Esophagus muscularis mucosa (tissue), 4 donors: ENCODE data around the gene SLC22A6. TPM values are rescaled to one million over a fixed set of nuclear protein-coding genes. Genes with fewer than 3 reads are reported as not detected.

Experiments
- DNase-seq: peaks from one replicate; pipeline ENCODE4 v3.0.0-alpha.2; 2017; ENCODE audit errors: extremely low spot score
- H3K27ac ChIP-seq, 4 donors: fragments of 200-600 bp; sonication (generic); replicated peaks in 1 of 4; 1 replicate in 3 of 4; 2 replicates in 1 of 4; pipeline ENCODE4 v1.5.1; 2016 to 2019; ENCODE audit warnings: mild to moderate bottlenecking in 1 of 4
- H3K27me3 ChIP-seq, 4 donors: fragments of 200-600 bp; sonication (generic); one replicate each; pipeline versions ENCODE4 v1.5.1 to v1.6.0; 2016 to 2019
- H3K36me3 ChIP-seq, 4 donors: fragments of 200-600 bp; sonication (generic); one replicate each; pipeline ENCODE4 v1.5.1; 2016 to 2019
- H3K4me1 ChIP-seq, 4 donors: fragments of 200-600 bp; sonication (generic); one replicate each; pipeline ENCODE4 v1.5.1; 2016 to 2019
- H3K4me3 ChIP-seq, 4 donors: fragments of 200-600 bp; sonication (generic); 1 replicate in 2 of 4; 2 replicates in 2 of 4; pipeline ENCODE4 v1.5.1; 2016 to 2019; ENCODE audit warnings: mild to moderate bottlenecking in 4 of 4, moderate library complexity in 1 of 4
- H3K9me3 ChIP-seq, 4 donors: fragments of 200-600 bp; sonication (generic); 1 replicate in 3 of 4; 2 replicates in 1 of 4; pipeline ENCODE4 v1.5.1; 2016 to 2019
- EP300 ChIP-seq: sonication (generic); formaldehyde crosslinking; IDR thresholded peaks from one replicate; pipeline ENCODE4 v1.6.1; 2017; ENCODE audit warnings: antibody characterized with exemption
- POLR2A ChIP-seq: fragments of 450-650 bp; IDR thresholded peaks from one replicate; pipeline ENCODE4 v1.6.1; 2017; ENCODE audit warnings: antibody characterized with exemption, moderate library complexity, mild to moderate bottlenecking, low read depth
- POLR2AphosphoS5 ChIP-seq, 2 donors: sonication (generic); formaldehyde crosslinking; IDR thresholded peaks; one replicate each; pipeline ENCODE4 v1.6.1; 2017; ENCODE audit warnings: antibody characterized with exemption in 2 of 2
- WGBS: methylation state at CpG from one replicate; pipeline ENCODE4 v1.1.5; 2018; 5-methylcytosine and 5-hydroxymethylcytosine counted together
- intact Hi-C: fragments of 100-400 bp; cut with DNase I; formaldehyde crosslinking; loops from one replicate; pipeline ENCODE4 v1.15.1; 2023
- total RNA-seq, 4 donors: library from RNA; depleted of rRNA; stranded (reverse); fragments of >200 nt; gene quantifications; one replicate each; pipeline versions ENCODE4 v1.1.0 to v1.2.1, GENCODE V29; 2016
- TF ChIP-seq, protein P1 (sequence below), 3 experiments: fragments of 200-600 bp in 2 of 3; fragments of 450-650 bp in 1 of 3; sonication (generic) in 2 of 3; IDR thresholded peaks; one replicate each; pipeline ENCODE4 v1.5.1; 2017 to 2019; ENCODE audit warnings: antibody characterized with exemption in 3 of 3, mild to moderate bottlenecking in 2 of 3, moderate library complexity in 1 of 3

SLC22A6 gene
- total RNA-seq, 4 donors from 2014 or later = not detected

DNA sequence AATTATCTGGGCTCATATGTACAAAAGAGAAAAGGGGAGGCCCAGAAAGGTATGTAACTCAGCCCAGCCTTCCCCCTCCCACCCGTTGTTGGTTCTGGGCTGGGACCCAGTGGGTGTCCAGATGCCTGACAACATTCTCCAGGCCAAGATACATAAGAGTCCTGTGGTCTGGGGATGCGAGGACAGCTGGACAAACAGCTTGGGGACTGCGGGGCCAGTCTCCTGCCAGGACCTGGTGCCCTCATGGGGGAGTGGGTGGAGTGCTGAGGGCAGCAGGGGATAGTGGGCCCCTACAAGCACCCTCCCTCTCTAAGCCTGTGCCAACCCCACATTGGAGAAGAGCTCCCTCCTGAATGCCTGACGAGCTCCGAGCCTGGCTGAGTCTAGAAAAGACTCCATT is 3.5 kb upstream of the SLC22A6 start:
- 40% methylated on average over 1 of the region's 5 CpGs for WGBS

DNA sequence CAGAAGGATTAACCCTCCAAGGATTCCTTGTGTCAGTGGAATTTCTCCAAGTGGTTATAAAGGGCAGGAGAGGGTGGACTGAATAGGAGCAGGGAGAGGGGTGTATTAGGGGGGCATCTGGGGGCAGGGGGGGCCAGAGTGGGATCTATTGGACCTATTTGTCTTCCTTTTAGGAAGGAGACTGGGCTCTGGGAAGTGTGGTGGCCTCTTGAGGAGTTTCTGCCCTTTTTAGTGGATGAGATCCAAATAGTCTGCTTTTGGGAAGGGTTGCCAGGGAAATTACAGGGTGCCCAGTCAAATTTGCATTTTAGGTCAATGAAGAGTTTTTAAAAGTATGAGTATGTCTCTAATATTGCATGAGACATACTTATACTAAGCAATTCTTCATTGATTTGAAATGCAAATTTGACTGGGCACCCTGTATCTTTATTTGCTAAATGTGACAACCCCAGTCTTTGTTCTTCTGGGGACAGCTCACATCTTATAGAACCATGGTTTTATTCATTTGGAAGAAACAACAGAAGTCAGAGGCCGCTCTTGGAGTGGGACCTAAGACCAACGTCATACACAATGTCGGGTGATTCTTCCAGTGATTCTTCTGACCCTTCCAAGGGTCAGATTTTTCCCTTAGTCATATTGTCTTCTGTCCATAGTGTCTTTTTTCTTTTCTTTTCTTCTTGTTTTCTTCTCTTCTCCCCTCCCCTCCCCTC is 429 bp upstream of the SLC22A6 start:
- DNase-seq = no peak
- peaks cover 0 to 7% (median 0%) of the 10 kb centered on the region in 4 donors for H3K27me3 ChIP-seq
- no peaks in the 10 kb centered on the region for H3K9me3 ChIP-seq
- TF ChIP-seq EP300 (no peak), POLR2A (no peak), POLR2AphosphoS5 (IDR thresholded peaks at IDR 0.05) (no peak)
- TF ChIP-seq, protein P1, sequence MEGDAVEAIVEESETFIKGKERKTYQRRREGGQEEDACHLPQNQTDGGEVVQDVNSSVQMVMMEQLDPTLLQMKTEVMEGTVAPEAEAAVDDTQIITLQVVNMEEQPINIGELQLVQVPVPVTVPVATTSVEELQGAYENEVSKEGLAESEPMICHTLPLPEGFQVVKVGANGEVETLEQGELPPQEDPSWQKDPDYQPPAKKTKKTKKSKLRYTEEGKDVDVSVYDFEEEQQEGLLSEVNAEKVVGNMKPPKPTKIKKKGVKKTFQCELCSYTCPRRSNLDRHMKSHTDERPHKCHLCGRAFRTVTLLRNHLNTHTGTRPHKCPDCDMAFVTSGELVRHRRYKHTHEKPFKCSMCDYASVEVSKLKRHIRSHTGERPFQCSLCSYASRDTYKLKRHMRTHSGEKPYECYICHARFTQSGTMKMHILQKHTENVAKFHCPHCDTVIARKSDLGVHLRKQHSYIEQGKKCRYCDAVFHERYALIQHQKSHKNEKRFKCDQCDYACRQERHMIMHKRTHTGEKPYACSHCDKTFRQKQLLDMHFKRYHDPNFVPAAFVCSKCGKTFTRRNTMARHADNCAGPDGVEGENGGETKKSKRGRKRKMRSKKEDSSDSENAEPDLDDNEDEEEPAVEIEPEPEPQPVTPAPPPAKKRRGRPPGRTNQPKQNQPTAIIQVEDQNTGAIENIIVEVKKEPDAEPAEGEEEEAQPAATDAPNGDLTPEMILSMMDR (IDR thresholded peaks at IDR 0.05) = no peak
- WGBS = 77% methylated on average over 3 of the region's 3 CpGs
- intact Hi-C loops = no loop called here
- H3K27ac ChIP-seq = no peak overlapping the region
- no peaks in the 10 kb centered on the region for H3K4me1 ChIP-seq
- H3K36me3 ChIP-seq = no peaks in the 10 kb centered on the region
- no peak overlapping the region for H3K4me3 ChIP-seq

More for the DNA sequence above, 3.5 kb upstream of the SLC22A6 start:
- TF ChIP-seq EP300 (no peak), POLR2AphosphoS5 (IDR thresholded peaks at IDR 0.05) (no peak), POLR2A (no peak)
- TF ChIP-seq, protein P1 (IDR thresholded peaks at IDR 0.05) = no peak
- H3K4me1 ChIP-seq = no peaks in the 10 kb centered on the region
- no peak overlapping the region for H3K4me3 ChIP-seq
- H3K9me3 ChIP-seq = no peaks in the 10 kb centered on the region
- no peak overlapping the region for H3K27ac ChIP-seq
- H3K36me3 ChIP-seq = no peaks in the 10 kb centered on the region
- no peak for DNase-seq
- no peaks in the 10 kb centered on the region for H3K27me3 ChIP-seq
- intact Hi-C loops = no loop called here

DNA sequence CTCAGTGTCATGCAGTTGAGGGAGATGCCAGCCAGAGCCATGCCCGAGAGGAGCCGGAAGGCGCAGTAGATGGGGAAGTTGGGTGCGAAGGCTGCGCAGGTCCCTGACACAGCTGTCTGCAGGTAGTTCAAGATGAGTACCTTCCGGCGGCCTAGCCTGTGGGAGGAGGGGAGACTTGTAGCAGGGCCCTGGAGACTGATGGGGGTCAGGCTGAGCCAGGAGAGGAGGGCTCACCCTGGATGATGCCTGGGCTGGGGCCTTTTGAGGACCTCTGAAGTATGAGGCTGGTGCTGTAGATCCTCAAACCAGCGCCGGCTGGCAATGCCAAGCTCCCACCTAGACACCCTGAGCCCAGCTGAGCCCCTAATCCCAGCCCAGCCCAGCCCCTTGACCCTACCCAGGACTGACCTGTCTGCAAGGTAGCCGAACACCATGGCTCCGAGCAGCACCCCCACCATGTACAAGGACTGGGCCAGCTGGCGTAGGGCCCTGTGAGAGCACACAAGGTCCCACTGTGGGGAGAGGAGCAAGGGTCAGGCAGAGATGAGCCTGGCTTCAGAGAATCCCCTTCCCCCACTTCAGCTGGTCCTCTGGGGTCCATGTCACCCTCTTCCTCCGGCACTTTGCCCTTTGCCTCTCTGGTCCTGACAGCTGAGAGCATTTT is 1.1 kb downstream of the SLC22A6 start:
- intact Hi-C loops = no loop called here
- 93% methylated on average over 11 of the region's 13 CpGs for WGBS
- no peak overlapping the region for H3K4me3 ChIP-seq
- no peak overlapping the region for H3K27ac ChIP-seq
- H3K27me3 ChIP-seq = peaks cover 0 to 7% (median 0%) of the 10 kb centered on the region in 4 donors
- H3K36me3 ChIP-seq = no peaks in the 10 kb centered on the region
- TF ChIP-seq POLR2A (no peak), EP300 (no peak), POLR2AphosphoS5 (IDR thresholded peaks at IDR 0.05) (no peak)
- TF ChIP-seq, protein P1 (IDR thresholded peaks at IDR 0.05) = no peak
- H3K4me1 ChIP-seq = no peaks in the 10 kb centered on the region
- H3K9me3 ChIP-seq = no peaks in the 10 kb centered on the region
- no peak for DNase-seq

DNA sequence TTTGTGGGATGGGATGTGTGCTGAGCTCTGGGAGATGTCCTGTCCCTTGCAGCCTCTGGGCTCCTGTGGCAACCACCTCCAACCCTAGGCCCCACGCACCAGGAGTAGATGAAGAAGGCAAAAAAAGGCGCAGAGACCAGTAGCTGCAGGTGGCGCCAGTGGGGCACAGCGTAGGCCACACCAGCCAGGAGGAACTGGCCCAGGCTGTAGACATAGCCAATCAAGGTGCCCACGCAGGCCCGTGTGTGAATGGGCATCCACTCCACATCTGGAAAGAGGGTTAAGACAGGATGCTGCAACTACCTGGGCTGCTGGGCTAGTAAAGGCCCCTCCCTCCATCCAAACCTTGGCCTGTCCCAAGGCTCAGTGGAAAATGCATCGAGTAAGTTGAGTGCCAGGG is 3.0 kb downstream of the SLC22A6 start:
- H3K36me3 ChIP-seq = no peaks in the 10 kb centered on the region
- no peaks in the 10 kb centered on the region for H3K9me3 ChIP-seq
- no peak for DNase-seq
- TF ChIP-seq, protein P1 (IDR thresholded peaks at IDR 0.05) = no peak
- TF ChIP-seq POLR2A (no peak), EP300 (no peak), POLR2AphosphoS5 (IDR thresholded peaks at IDR 0.05) (no peak)
- H3K4me3 ChIP-seq = no peak overlapping the region
- 92% methylated on average over 6 of the region's 7 CpGs for WGBS
- intact Hi-C loops = no loop called here
- H3K27ac ChIP-seq = no peak overlapping the region
- no peaks in the 10 kb centered on the region for H3K4me1 ChIP-seq
- peaks cover 0 to 7% (median 0%) of the 10 kb centered on the region in 4 donors for H3K27me3 ChIP-seq
